CD4-positive, alpha-beta T cell treated with Interleukin-17A for 1 hour (primary cell): Measurements from ENCODE around the gene OR2V1.
"Not testable (repeated sequence)": the region's sequence is repeated elsewhere in the genome, so short reads cannot be mapped to it uniquely, and the experiment has no call there.

Source experiments
- DNase-seq: peaks from one replicate; pipeline ENCODE4 v3.0.0-alpha.2; 2020

The OR2V1 gene

GRCh38 chr5:181130832-181131496 lies at the start of gene OR2V1:
TSS of gene OR2V1 (minus strand) at chr5:181131169. CDS start at chr5:181125304, 5,865 bp downstream.
- no peak for DNase-seq

- DNase-seq, result not testable (repeated sequence)
These were observed 46.6 kb upstream of the OR2V1 start for GRCh38 chr5:181177559-181177958.

GRCh38 chr5:181176254-181176952 lies 45.4 kb upstream of the OR2V1 start:
- DNase-seq, result no peak

GRCh38 chr5:181173420-181174342 lies 42.7 kb upstream of the OR2V1 start:
- DNase-seq, result peak; percentile 65

- DNase-seq, result peak; percentile 44
These were observed 42.1 kb upstream of the OR2V1 start for GRCh38 chr5:181173027-181173419.

GRCh38 chr5:181171782-181172181 lies 40.8 kb upstream of the OR2V1 start:
- DNase-seq, result no peak

GRCh38 chr5:181170996-181171395 lies 40.0 kb upstream of the OR2V1 start:
- DNase-seq, result no peak

- DNase-seq, result no peak
These were observed 39.4 kb upstream of the OR2V1 start for GRCh38 chr5:181170237-181170825.

GRCh38 chr5:181169459-181170236 lies 38.7 kb upstream of the OR2V1 start:
- DNase-seq, result peak; percentile 60

GRCh38 chr5:181168595-181169118 lies 37.7 kb upstream of the OR2V1 start:
- DNase-seq, result no peak

- DNase-seq, result peak; percentile 44
These were observed 37.0 kb upstream of the OR2V1 start for GRCh38 chr5:181167814-181168488.

- DNase-seq, result no peak
These were observed 36.1 kb upstream of the OR2V1 start for GRCh38 chr5:181166812-181167733.

- no peak for DNase-seq
These were observed 33.3 kb upstream of the OR2V1 start for GRCh38 chr5:181164076-181164952.

GRCh38 chr5:181163487-181164075 lies 32.6 kb upstream of the OR2V1 start:
- no peak for DNase-seq

GRCh38 chr5:181161534-181162175 lies 30.7 kb upstream of the OR2V1 start:
- no peak for DNase-seq

GRCh38 chr5:181160755-181161533 lies 30.0 kb upstream of the OR2V1 start:
- DNase-seq, result peak; percentile 78

- DNase-seq, result peak; percentile 89
These were observed 29.3 kb upstream of the OR2V1 start for GRCh38 chr5:181160152-181160754.
